Stimulated activated CD4-positive, alpha-beta T cell treated with anti-CD3 and anti-CD28 coated beads, Interleukin-4, amount 100 ng/mL, for 48 hours (primary cell): ENCODE results near the gene ARMC7.
"Not testable (repeated sequence)": the region's sequence is repeated elsewhere in the genome, so short reads cannot be mapped to it uniquely, and the experiment has no call there.

ENCODE experiments used
- DNase-seq, 2 donors: peaks; one replicate each; pipeline ENCODE4 v3.0.0-alpha.2; 2020; ENCODE audit warnings: low read depth in 2 of 2

The ARMC7 gene

GRCh38 chr17:75109407-75110233, at the start of gene ARMC7:
Gene ARMC7, plus strand, starts transcription at chr17:75109969. Its CDS starts 320 bp downstream, at chr17:75110289.
- peak; percentile 88 to 92 for DNase-seq

- DNase-seq, result no peak
Measured at GRCh38 chr17:75060434-75061054, 49.2 kb upstream of the ARMC7 start.

GRCh38 chr17:75061055-75061438, 48.7 kb upstream of the ARMC7 start:
- no peak for DNase-seq

GRCh38 chr17:75061618-75062017, 48.2 kb upstream of the ARMC7 start:
- no peak for DNase-seq

GRCh38 chr17:75063201-75063600, 46.6 kb upstream of the ARMC7 start:
- no peak for DNase-seq

GRCh38 chr17:75063626-75064025, 46.1 kb upstream of the ARMC7 start:
- DNase-seq, result no peak

- no peak for DNase-seq
Measured at GRCh38 chr17:75064040-75064439, 45.7 kb upstream of the ARMC7 start.

- DNase-seq, result no peak
Measured at GRCh38 chr17:75064460-75064859, 45.3 kb upstream of the ARMC7 start.

GRCh38 chr17:75064867-75065561, 44.8 kb upstream of the ARMC7 start:
- DNase-seq, result no peak

GRCh38 chr17:75065562-75066151, 44.1 kb upstream of the ARMC7 start:
- DNase-seq, result no peak

- DNase-seq, result no peak
Measured at GRCh38 chr17:75067856-75068255, 41.9 kb upstream of the ARMC7 start.

- DNase-seq, result no peak
Measured at GRCh38 chr17:75068750-75069149, 41.0 kb upstream of the ARMC7 start.

GRCh38 chr17:75069783-75070182, 40.0 kb upstream of the ARMC7 start:
- no peak for DNase-seq

- not testable (repeated sequence) for DNase-seq
Measured at GRCh38 chr17:75071478-75072271, 38.1 kb upstream of the ARMC7 start.

GRCh38 chr17:75072909-75073308, 36.9 kb upstream of the ARMC7 start:
- not testable (repeated sequence) for DNase-seq

- no peak for DNase-seq
Measured at GRCh38 chr17:75073618-75074047, 36.1 kb upstream of the ARMC7 start.

- no peak for DNase-seq
Measured at GRCh38 chr17:75074532-75074931, 35.2 kb upstream of the ARMC7 start.

- DNase-seq, result no peak
Measured at GRCh38 chr17:75075597-75076336, 34.0 kb upstream of the ARMC7 start.

- DNase-seq, result no peak
Measured at GRCh38 chr17:75077072-75077495, 32.7 kb upstream of the ARMC7 start.

- peak; percentile 38 to 44 for DNase-seq
Measured at GRCh38 chr17:75077496-75078283, 32.1 kb upstream of the ARMC7 start.
